ENCODE results near the gene PDGFD.

PDGFD gene

GRCh38 chr11:103948187-103948763 is 215.7 kb downstream of the PDGFD start:
- TF ChIP-seq, protein P1, sequence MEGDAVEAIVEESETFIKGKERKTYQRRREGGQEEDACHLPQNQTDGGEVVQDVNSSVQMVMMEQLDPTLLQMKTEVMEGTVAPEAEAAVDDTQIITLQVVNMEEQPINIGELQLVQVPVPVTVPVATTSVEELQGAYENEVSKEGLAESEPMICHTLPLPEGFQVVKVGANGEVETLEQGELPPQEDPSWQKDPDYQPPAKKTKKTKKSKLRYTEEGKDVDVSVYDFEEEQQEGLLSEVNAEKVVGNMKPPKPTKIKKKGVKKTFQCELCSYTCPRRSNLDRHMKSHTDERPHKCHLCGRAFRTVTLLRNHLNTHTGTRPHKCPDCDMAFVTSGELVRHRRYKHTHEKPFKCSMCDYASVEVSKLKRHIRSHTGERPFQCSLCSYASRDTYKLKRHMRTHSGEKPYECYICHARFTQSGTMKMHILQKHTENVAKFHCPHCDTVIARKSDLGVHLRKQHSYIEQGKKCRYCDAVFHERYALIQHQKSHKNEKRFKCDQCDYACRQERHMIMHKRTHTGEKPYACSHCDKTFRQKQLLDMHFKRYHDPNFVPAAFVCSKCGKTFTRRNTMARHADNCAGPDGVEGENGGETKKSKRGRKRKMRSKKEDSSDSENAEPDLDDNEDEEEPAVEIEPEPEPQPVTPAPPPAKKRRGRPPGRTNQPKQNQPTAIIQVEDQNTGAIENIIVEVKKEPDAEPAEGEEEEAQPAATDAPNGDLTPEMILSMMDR (IDR thresholded peaks at IDR 0.05; ENCODE audit: low read depth, low read length): no peak
- DNase-seq (ENCODE audit: extremely low read depth, low read depth): no peak

DNA sequence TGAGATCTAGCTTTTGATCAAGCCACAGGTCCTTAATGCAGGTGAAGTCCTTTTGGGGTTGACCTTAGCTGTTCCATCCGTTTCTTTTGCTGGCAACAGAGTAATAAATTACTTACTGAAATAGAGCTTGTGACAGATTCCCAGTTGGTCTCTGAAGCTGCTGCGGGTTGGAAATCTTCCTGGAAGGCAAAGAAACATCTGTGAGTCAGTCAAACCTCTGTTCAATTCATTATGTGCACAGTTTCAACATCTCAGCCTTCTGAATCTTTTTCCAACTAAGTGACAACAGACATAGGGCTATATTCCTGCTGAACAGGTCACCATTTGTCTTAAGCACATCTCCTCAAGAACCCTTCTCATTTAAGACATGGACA is 216.4 kb downstream of the PDGFD start:
- DNase-seq (ENCODE audit: extremely low read depth, low read depth): peak; percentile 69
- TF ChIP-seq, protein P1 (IDR thresholded peaks at IDR 0.05; ENCODE audit: low read depth, low read length): no peak

GRCh38 chr11:103946793-103947545 is 217.0 kb downstream of the PDGFD start:
- TF ChIP-seq, protein P1 (IDR thresholded peaks at IDR 0.05; ENCODE audit: low read depth, low read length): no peak
- peak; percentile 52 for DNase-seq (ENCODE audit: extremely low read depth, low read depth)

GRCh38 chr11:103944251-103944940 is 219.6 kb downstream of the PDGFD start:
- no peak for DNase-seq (ENCODE audit: extremely low read depth, low read depth)
- TF ChIP-seq, protein P1 (IDR thresholded peaks at IDR 0.05; ENCODE audit: low read depth, low read length): no peak

GRCh38 chr11:103942646-103943045 is 221.3 kb downstream of the PDGFD start:
- TF ChIP-seq, protein P1 (IDR thresholded peaks at IDR 0.05; ENCODE audit: low read depth, low read length): no peak
- DNase-seq (ENCODE audit: extremely low read depth, low read depth): no peak

DNA sequence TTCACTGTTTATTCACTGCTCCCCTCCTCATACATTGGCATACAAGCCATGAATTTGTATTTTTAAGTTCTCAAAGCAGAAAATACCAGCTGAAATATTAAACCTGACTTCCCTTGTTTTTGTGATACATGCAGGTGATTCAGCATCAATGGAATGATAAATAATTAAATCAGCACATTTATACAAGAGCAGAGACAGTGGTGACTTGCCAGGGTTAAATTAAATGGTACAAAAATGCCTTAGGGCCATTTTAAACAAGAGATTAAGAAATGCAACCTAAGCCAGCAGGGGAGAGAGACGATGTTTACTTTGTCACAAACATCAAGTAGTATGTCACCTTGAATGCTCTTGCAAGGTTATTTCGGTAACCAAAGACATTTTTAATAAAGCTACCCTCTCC is 223.4 kb downstream of the PDGFD start:
- DNase-seq (ENCODE audit: extremely low read depth, low read depth): peak; percentile 29
- TF ChIP-seq, protein P1 (IDR thresholded peaks at IDR 0.05; ENCODE audit: low read depth, low read length): no peak

DNA sequence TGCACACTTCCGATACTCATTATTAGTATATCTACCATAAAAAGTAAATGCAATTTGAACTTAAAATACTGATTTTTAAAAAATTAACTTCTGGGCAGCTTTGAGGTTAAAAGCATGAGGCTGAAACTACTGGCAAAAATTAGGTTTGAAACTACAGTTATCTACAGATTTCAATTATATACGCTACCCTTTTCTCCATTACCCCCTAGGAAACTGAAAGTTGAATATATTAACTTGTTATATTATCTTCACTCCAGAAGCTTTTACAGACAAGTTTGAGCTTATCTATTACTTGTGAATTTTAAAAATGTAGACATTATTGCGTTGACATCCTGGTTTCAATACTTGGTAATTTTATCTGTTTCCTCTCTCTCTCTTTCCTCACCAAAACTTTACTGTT is 224.3 kb downstream of the PDGFD start:
- TF ChIP-seq, protein P1 (IDR thresholded peaks at IDR 0.05; ENCODE audit: low read depth, low read length): no peak
- no peak for DNase-seq (ENCODE audit: extremely low read depth, low read depth)
